NB4 (cell line): ENCODE results near the gene TRH.

Experiments used
- DNase-seq: peaks from one replicate; pipeline ENCODE4 v3.0.0; 2010; ENCODE audit warnings: low read depth
- H3K4me3 ChIP-seq: one replicate; pipeline ENCODE4 v1.5.1; 2011; ENCODE audit warnings: mild to moderate bottlenecking, low read depth, low read length, moderate library complexity
- MYC ChIP-seq: IDR thresholded peaks from 2 replicates; pipeline ENCODE4 v1.6.1; 2011; ENCODE audit warnings: low read depth, low read length
- POLR2A ChIP-seq: IDR thresholded peaks from 2 replicates; pipeline ENCODE4 v1.6.1; 2011; ENCODE audit warnings: mild to moderate bottlenecking; ENCODE audit not compliant: insufficient read length; ENCODE audit errors: extremely low read depth
- TF ChIP-seq, protein P1 (sequence below): IDR thresholded peaks from one replicate; pipeline ENCODE4 v1.5.1; 2012; ENCODE audit warnings: low read depth, low read length
- TF ChIP-seq, protein P2 (sequence below): IDR thresholded peaks from 2 replicates; pipeline ENCODE4 v1.6.1; 2011; ENCODE audit warnings: low read depth, low read length

The TRH gene, protein sequence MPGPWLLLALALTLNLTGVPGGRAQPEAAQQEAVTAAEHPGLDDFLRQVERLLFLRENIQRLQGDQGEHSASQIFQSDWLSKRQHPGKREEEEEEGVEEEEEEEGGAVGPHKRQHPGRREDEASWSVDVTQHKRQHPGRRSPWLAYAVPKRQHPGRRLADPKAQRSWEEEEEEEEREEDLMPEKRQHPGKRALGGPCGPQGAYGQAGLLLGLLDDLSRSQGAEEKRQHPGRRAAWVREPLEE

DNA sequence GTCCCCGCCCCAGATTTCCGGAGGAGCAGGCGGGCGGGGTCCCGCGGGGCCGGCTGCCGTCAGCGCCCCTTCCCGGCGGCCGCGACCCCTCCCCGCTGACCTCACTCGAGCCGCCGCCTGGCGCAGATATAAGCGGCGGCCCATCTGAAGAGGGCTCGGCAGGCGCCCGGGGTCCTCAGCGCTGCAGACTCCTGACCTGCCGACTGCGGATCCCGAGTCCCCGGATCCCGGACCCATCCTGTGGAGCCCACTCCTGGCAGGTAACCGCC lies at the start of gene TRH:
TSS of gene TRH (plus strand) at position 157 of the 269 bp plus-strand sequence. CDS start 1,097 bp downstream, outside the sequence.
- H3K4me3 ChIP-seq, result no peak within 1 kb of the TSS
- TF ChIP-seq, protein P1, sequence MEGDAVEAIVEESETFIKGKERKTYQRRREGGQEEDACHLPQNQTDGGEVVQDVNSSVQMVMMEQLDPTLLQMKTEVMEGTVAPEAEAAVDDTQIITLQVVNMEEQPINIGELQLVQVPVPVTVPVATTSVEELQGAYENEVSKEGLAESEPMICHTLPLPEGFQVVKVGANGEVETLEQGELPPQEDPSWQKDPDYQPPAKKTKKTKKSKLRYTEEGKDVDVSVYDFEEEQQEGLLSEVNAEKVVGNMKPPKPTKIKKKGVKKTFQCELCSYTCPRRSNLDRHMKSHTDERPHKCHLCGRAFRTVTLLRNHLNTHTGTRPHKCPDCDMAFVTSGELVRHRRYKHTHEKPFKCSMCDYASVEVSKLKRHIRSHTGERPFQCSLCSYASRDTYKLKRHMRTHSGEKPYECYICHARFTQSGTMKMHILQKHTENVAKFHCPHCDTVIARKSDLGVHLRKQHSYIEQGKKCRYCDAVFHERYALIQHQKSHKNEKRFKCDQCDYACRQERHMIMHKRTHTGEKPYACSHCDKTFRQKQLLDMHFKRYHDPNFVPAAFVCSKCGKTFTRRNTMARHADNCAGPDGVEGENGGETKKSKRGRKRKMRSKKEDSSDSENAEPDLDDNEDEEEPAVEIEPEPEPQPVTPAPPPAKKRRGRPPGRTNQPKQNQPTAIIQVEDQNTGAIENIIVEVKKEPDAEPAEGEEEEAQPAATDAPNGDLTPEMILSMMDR, result no peak
- TF ChIP-seq MYC (no peak), POLR2A (no peak)
- TF ChIP-seq, protein P2, sequence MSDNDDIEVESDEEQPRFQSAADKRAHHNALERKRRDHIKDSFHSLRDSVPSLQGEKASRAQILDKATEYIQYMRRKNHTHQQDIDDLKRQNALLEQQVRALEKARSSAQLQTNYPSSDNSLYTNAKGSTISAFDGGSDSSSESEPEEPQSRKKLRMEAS, result no peak
- DNase-seq, result no peak

DNA sequence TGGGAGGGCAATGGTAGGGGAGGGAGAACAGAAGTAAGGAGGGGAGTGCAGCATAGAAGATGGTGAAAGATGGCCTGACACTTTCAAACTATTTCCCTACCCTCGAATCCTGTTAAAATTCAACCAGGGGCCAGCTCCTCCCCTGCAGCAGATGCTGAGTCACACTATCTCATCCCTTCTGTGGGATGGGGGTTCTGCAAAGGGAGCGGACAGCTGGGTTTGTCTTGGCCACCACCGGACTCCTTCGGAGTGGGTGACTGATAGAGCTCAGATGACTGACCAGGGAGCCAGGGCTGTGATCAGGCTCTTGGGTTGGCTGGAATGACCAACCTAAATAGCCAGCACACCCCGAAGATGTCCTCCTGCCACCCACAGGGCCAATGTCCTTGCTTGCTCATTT lies 47.4 kb upstream of the TRH start:
- no peak for DNase-seq
- TF ChIP-seq, protein P1, result no peak
- TF ChIP-seq MYC (no peak), POLR2A (no peak)
- TF ChIP-seq, protein P2, result no peak
- no peak overlapping the region for H3K4me3 ChIP-seq

DNA sequence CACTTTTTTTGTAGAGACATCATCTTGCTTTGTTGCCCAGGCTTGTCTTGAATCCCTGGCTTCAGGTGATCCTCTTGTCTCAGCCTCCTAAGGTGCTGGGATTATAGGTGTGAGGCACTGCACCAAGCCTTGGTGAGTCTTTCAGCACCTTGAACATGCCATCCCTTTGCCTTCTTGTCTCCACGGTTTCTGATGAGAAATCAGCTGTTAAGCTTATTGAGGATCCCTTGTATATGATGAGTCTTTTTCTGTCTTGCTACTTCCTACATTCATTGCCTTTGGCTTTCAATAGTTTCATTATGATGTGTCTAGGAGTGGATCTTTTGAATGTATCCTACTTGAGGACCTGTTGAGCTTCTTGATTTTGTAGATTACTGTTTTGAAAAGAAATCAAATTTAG lies 45.1 kb upstream of the TRH start:
- DNase-seq, result no peak
- no peak overlapping the region for H3K4me3 ChIP-seq
- TF ChIP-seq, protein P1, result no peak
- TF ChIP-seq, protein P2, result no peak
- TF ChIP-seq MYC (no peak), POLR2A (no peak)

DNA sequence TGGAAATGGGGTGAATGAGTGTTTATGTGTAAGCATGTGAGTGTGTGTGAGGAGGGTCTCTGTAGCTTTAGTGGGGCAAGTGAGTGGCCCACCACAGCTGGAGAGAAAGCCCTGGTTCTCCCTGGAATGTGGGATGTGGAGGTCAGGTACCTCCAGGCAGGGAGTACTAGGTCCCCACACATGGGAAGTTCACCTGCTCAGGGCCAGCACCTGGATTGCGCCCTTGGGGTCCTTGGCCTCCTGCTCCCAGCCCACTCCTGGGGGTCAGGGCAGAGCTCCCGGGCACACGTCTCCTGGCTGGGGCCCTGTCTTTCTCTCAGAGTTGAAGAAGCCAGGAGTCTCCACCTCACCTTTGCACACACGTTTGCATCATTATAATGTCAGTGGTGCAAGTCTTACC lies 41.0 kb upstream of the TRH start:
- no peak overlapping the region for H3K4me3 ChIP-seq
- TF ChIP-seq MYC, result no peak
- no peak for TF ChIP-seq POLR2A
- TF ChIP-seq, protein P2, result no peak
- TF ChIP-seq, protein P1, result no peak
- no peak for DNase-seq

DNA sequence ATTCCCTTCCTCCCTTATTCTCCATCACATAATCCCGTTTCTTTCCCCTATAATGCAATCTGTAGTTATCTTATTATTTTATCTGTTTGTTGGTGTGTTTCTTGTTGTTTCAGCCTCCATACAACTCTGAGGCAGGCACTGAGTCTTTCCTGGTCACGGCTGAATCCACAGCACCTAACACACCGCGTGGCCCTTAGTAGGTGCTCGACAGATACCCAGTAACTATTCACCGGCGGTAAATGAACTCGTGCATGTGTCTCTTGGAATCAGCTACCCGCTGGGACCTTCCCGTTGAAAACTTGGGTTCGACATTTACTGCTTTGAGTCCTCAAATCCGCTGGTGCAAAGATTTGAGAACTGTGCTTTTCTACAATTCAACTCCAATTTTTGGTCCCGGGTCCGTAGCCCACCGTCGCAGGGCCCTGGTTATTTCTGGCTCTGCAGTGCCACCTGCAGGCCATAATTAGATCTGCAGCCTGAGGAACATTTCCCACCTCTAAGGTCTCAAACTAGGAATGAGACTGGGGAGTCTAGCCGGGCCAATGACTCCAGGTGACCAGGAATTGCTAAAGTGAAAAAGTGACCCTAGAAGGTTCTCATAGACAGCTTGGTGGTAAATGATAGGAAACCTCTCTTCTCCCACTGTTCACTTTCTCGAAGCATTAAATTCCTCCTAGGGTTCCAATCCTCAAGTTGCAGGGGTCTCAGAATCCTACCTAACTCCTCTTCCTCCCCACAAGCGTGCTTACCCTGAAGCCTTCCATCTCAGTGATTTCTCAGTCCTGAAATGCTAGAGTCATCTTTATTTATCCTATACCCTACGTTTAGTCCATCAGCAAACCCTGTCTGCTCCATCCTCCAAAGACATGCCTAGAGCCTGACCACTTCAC lies 40.0 kb upstream of the TRH start:
- DNase-seq, result peak; percentile 60
- no peak for TF ChIP-seq POLR2A
- TF ChIP-seq, protein P1, result peak; percentile 73
- no peak for TF ChIP-seq MYC
- TF ChIP-seq, protein P2, result no peak
- H3K4me3 ChIP-seq, result no peak overlapping the region
